C4-2B (cell line): ENCODE data around the gene TMEM59.
"Not testable (repeated sequence)": the region's sequence is repeated elsewhere in the genome, so short reads cannot be mapped to it uniquely, and the experiment has no call there.

Experiments
- H3K27ac ChIP-seq: fragments of 450-650 bp; 2 replicates; pipeline ENCODE4 v1.5.1; 2017
- CTCF ChIP-seq: fragments of 450-650 bp; conservative IDR thresholded peaks from 2 replicates; pipeline ENCODE4 v1.5.1; 2017; ENCODE audit warnings: mild to moderate bottlenecking
- ZFX ChIP-seq: fragments of 450-650 bp; IDR thresholded peaks from 2 replicates; pipeline ENCODE4 v1.6.1; 2017

TMEM59 gene

GRCh38 chr1:54002544-54003248, 50.3 kb downstream of the TMEM59 start:
- no peak for TF ChIP-seq ZFX
- H3K27ac ChIP-seq, result peak overlapping the region; percentile 62

DNA sequence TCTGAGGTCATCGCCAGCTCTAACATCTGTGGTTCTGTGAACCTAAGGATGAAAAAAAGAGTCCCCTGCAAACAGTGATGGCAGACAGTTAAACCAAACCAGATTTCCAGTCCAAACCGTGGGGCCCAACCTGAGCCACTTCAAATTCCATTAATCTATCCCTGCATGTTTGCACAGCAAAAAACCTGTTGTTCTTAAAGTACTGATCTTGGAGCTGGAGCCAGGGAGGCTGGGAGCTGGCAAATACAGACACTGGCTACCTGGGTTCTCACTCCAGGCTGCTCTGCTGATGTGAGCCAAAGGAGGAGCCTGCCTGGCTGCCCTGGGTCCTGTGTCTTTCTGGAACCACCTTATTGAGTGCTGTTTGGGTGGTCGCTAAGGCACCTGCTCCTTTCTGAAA, 51.4 kb downstream of the TMEM59 start:
- no peak for TF ChIP-seq ZFX
- no peak for TF ChIP-seq CTCF
- peak overlapping the region; percentile 62 for H3K27ac ChIP-seq

- no peak for TF ChIP-seq ZFX
- TF ChIP-seq CTCF, result no peak
These were observed 53.1 kb downstream of the TMEM59 start for GRCh38 chr1:53999920-54000319.

GRCh38 chr1:53998223-53998622, 54.8 kb downstream of the TMEM59 start:
- TF ChIP-seq CTCF, result no peak
- no peak for TF ChIP-seq ZFX
- no peak overlapping the region for H3K27ac ChIP-seq

More at GRCh38 chr1:53999920-54000319, 53.1 kb downstream of the TMEM59 start:
- H3K27ac ChIP-seq, result no peak overlapping the region

- H3K27ac ChIP-seq, result no peak overlapping the region
- no peak for TF ChIP-seq CTCF
- no peak for TF ChIP-seq ZFX
These were observed 57.3 kb downstream of the TMEM59 start for GRCh38 chr1:53995683-53996082.

DNA sequence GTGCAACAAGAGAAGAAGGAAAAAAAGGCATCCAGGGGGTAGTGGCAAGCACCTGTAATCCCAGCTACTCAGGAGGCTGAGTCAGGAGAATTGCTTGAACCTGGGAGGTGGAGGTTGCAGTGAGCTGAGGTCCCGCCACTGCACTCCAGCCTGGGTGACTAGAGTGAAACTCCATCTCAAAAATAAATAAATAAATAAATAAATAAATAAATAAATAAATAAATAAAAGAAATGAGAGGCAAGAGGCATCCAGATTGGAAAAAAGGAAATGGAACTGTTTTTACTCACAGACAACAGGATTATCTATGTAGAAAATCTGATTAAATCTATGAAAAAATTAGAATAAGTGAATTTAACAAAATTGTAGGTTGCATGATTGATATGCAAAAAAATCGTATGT, 58.5 kb downstream of the TMEM59 start:
- not testable (repeated sequence) for H3K27ac ChIP-seq

DNA sequence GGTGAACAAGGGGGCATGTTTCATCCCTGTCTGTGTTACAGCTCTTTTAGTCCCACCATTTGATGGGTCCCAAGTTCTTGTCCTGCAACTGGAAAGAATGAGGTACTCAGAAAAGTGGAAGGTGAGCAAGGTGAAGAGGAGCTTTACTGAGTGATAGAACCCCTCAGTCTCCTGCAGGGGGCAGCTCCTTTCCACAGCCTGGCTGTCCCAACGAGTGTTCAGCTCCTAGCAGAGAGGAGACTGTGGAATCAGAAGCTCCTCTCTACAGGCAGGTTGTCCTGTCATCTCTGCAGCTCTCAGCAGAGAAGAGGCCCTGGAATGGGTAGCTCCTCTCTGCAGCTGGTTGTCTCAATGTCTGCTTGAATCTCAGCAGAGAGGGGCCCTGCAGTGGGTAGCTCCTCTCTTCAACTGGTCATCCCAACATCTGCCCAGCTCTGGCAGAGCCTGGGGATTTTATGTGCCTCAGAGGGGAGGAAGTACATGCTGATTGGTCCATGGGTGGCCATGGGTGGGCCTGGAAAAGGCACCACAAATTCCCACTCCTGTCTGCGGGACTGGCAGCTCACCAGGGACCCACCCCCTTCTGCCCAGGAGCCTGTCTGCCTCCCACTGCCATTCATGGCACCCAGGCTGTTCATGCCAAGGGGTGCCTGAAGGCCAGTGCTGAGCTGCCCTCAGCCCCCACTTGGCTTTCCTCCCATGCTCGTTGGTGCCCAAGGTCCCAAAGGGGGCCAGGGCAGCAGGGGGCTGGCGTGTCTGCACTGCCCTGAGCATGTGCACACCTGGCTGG, 60.7 kb downstream of the TMEM59 start:
- TF ChIP-seq CTCF (no peak; the same call in 1 of the 2 replicates), ZFX (no peak)
- no peak overlapping the region for H3K27ac ChIP-seq

DNA sequence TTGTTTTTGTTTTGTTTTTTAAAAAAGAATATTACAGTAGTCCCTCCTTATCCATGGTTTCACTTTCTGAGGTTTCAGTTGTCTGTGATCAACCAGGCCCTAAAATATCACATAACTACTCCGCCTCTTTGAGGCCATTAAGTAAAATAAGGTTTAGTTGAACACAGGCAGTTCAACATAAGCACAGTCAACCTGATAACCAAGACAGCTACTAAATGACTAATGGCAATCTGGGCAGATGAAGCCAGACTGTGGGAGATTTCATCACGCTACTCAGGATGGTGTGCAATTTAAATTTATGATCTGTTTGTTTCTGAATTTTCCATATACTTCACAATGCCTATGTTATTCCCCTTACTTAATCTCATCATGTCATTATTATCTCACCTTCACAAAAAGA, 65.1 kb downstream of the TMEM59 start:
- no peak overlapping the region for H3K27ac ChIP-seq
- TF ChIP-seq CTCF (no peak), ZFX (no peak)
